ENCODE results near the gene DCUN1D1.
A peak's percentile ranks its signal among the peaks of the same experiment; 100 is the strongest.

Gene DCUN1D1

GRCh38 chr3:182972387-182972786 lies 8.0 kb downstream of the DCUN1D1 start:
- no peak for DNase-seq (ENCODE audit: low spot score)

GRCh38 chr3:182971637-182972036 lies 8.7 kb downstream of the DCUN1D1 start:
- DNase-seq (ENCODE audit: low spot score): no peak

- no peak for DNase-seq (ENCODE audit: low spot score)
Observed at GRCh38 chr3:182970811-182971418, 9.4 kb downstream of the DCUN1D1 start.

- DNase-seq (ENCODE audit: low spot score): no peak
Observed at GRCh38 chr3:182969853-182970252, 10.5 kb downstream of the DCUN1D1 start.

- peak; percentile 29 for DNase-seq (ENCODE audit: low spot score)
Observed at GRCh38 chr3:182969277-182969676, 11.1 kb downstream of the DCUN1D1 start.

- DNase-seq (ENCODE audit: low spot score): no peak
Observed at GRCh38 chr3:182967218-182968204, 12.8 kb downstream of the DCUN1D1 start.

GRCh38 chr3:182965861-182966366 lies 14.4 kb downstream of the DCUN1D1 start:
- no peak for DNase-seq (ENCODE audit: low spot score)

GRCh38 chr3:182964179-182964578 lies 16.2 kb downstream of the DCUN1D1 start:
- no peak for DNase-seq (ENCODE audit: low spot score)

- DNase-seq (ENCODE audit: low spot score): no peak
Observed at GRCh38 chr3:182962166-182962565, 18.2 kb downstream of the DCUN1D1 start.

GRCh38 chr3:182959474-182960350 lies 20.6 kb downstream of the DCUN1D1 start:
- DNase-seq (ENCODE audit: low spot score): no peak

GRCh38 chr3:182957676-182958266 lies 22.6 kb downstream of the DCUN1D1 start:
- no peak for DNase-seq (ENCODE audit: low spot score)

- no peak for DNase-seq (ENCODE audit: low spot score)
Observed at GRCh38 chr3:182957226-182957625, 23.1 kb downstream of the DCUN1D1 start.

- DNase-seq (ENCODE audit: low spot score): no peak
Observed at GRCh38 chr3:182954553-182955235, 25.6 kb downstream of the DCUN1D1 start.

- no peak for DNase-seq (ENCODE audit: low spot score)
Observed at GRCh38 chr3:182949688-182950087, 30.6 kb downstream of the DCUN1D1 start.

GRCh38 chr3:182948305-182948704 lies 32.0 kb downstream of the DCUN1D1 start:
- no peak for DNase-seq (ENCODE audit: low spot score)

GRCh38 chr3:182947888-182948287 lies 32.5 kb downstream of the DCUN1D1 start:
- no peak for DNase-seq (ENCODE audit: low spot score)

GRCh38 chr3:182941719-182942118 lies 38.6 kb downstream of the DCUN1D1 start:
- no peak for DNase-seq (ENCODE audit: low spot score)

GRCh38 chr3:182940266-182940808 lies 40.0 kb downstream of the DCUN1D1 start:
- no peak for DNase-seq (ENCODE audit: low spot score)

- DNase-seq (ENCODE audit: low spot score): no peak
Observed at GRCh38 chr3:182937293-182938051, 42.9 kb downstream of the DCUN1D1 start.

- DNase-seq (ENCODE audit: low spot score): no peak
Observed at GRCh38 chr3:182936918-182937285, 43.4 kb downstream of the DCUN1D1 start.

All from AG08396 (cell line).